HG02623 (cell line): ENCODE data around the gene WDR44.
"Not testable (repeated sequence)": the region's sequence is repeated elsewhere in the genome, so short reads cannot be mapped to it uniquely, and the experiment has no call there.

Experiments
- ATAC-seq: cut with Tn5 transposase; IDR thresholded peaks from one replicate; pipeline ENCODE4 v1.9.1; 2021; ENCODE audit warnings: moderate library complexity; ENCODE audit not compliant: unreplicated experiment

WDR44 gene

GRCh38 chrX:118345464-118346257 lies at the start of gene WDR44:
Gene WDR44, plus strand, starts transcription at chrX:118346106. Its CDS starts 398 bp downstream, at chrX:118346504.
- ATAC-seq, result peak; percentile 87

- not testable (repeated sequence) for ATAC-seq
Measured at GRCh38 chrX:118305827-118306226, 40.1 kb upstream of the WDR44 start.

GRCh38 chrX:118315529-118315928 lies 30.4 kb upstream of the WDR44 start:
- ATAC-seq, result no peak

GRCh38 chrX:118324588-118324987 lies 21.3 kb upstream of the WDR44 start:
- ATAC-seq, result no peak

GRCh38 chrX:118325453-118325852 lies 20.5 kb upstream of the WDR44 start:
- no peak for ATAC-seq

- ATAC-seq, result no peak
Measured at GRCh38 chrX:118329175-118329574, 16.7 kb upstream of the WDR44 start.

- ATAC-seq, result no peak
Measured at GRCh38 chrX:118337687-118338086, 8.2 kb upstream of the WDR44 start.

GRCh38 chrX:118338930-118339329 lies 7.0 kb upstream of the WDR44 start:
- ATAC-seq, result no peak

- ATAC-seq, result peak; percentile 1
Measured at GRCh38 chrX:118345045-118345463, 852 bp upstream of the WDR44 start.

GRCh38 chrX:118346258-118347094 lies 570 bp downstream of the WDR44 start:
- ATAC-seq, result peak; percentile 16

GRCh38 chrX:118347131-118347530 lies 1.2 kb downstream of the WDR44 start:
- no peak for ATAC-seq

- ATAC-seq, result no peak
Measured at GRCh38 chrX:118347736-118348135, 1.8 kb downstream of the WDR44 start.

GRCh38 chrX:118348186-118348810 lies 2.4 kb downstream of the WDR44 start:
- ATAC-seq, result no peak

- ATAC-seq, result no peak
Measured at GRCh38 chrX:118349188-118349587, 3.3 kb downstream of the WDR44 start.

- no peak for ATAC-seq
Measured at GRCh38 chrX:118350221-118350620, 4.3 kb downstream of the WDR44 start.

- ATAC-seq, result no peak
Measured at GRCh38 chrX:118350706-118351105, 4.8 kb downstream of the WDR44 start.

GRCh38 chrX:118352566-118352965 lies 6.7 kb downstream of the WDR44 start:
- no peak for ATAC-seq

- peak; percentile 55 for ATAC-seq
Measured at GRCh38 chrX:118353081-118353850, 7.4 kb downstream of the WDR44 start.

- ATAC-seq, result no peak
Measured at GRCh38 chrX:118355225-118355920, 9.5 kb downstream of the WDR44 start.

GRCh38 chrX:118356154-118356701 lies 10.3 kb downstream of the WDR44 start:
- ATAC-seq, result no peak
